ENCODE data around the gene DLG1. TPM values are rescaled to one million over a fixed set of nuclear protein-coding genes. Genes with fewer than 3 reads are reported as not detected.

DLG1 gene
- total RNA-seq, 4 donors from 2014 or later, result 49.6 to 78.9 (median 76.2) TPM

DNA sequence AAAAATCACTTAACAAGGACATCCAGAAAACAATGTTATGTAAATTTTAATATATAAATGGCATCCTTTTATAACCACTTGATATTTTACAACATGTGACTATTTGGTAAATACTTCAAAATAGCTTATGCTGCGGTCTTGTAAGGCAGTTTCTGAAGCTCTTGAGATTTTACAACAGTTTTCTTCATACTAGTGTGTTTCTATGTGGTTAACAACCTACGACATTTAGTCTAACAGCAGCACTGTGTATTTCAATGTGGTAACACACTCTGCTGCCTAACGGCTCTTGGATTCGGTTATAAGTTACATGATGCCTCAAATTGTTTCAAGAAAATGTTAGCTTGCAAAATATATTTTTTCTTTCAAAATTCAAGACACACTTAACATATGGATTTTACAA, 255.9 kb downstream of the DLG1 start:
- TF ChIP-seq, protein P1, sequence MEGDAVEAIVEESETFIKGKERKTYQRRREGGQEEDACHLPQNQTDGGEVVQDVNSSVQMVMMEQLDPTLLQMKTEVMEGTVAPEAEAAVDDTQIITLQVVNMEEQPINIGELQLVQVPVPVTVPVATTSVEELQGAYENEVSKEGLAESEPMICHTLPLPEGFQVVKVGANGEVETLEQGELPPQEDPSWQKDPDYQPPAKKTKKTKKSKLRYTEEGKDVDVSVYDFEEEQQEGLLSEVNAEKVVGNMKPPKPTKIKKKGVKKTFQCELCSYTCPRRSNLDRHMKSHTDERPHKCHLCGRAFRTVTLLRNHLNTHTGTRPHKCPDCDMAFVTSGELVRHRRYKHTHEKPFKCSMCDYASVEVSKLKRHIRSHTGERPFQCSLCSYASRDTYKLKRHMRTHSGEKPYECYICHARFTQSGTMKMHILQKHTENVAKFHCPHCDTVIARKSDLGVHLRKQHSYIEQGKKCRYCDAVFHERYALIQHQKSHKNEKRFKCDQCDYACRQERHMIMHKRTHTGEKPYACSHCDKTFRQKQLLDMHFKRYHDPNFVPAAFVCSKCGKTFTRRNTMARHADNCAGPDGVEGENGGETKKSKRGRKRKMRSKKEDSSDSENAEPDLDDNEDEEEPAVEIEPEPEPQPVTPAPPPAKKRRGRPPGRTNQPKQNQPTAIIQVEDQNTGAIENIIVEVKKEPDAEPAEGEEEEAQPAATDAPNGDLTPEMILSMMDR (IDR thresholded peaks at IDR 0.05; ENCODE audit: low read depth), result no peak

DNA sequence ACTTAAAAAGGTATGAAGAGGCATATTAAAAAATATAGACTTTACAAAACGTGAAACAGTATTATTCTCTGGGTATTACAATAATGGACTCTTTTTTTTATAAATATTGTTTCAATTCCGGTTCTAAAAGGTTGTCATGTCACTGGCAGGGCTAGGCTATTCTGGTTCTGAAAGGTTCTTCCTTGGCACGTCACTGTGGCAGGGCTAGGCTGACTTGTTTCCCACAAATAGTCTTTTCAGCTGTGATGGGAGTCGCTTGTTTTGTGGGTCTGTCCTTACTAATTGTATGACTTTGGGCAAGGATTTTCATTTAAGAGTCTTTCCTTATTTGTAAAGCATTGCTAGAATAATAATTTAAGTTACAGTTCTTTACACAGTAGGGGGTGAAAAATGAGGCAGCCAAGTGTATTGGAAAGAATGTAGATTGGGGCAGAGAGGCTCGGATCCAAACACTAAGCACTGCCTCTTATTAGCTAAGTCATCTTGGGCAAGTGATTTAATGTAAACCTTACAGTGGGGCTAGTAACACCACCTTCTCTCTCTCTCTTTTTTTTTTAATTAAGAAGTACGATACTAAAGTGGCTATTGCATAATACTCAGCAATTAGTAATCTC, 256.4 kb downstream of the DLG1 start:
- TF ChIP-seq, protein P1 (IDR thresholded peaks at IDR 0.05; ENCODE audit: low read depth), result no peak

DNA sequence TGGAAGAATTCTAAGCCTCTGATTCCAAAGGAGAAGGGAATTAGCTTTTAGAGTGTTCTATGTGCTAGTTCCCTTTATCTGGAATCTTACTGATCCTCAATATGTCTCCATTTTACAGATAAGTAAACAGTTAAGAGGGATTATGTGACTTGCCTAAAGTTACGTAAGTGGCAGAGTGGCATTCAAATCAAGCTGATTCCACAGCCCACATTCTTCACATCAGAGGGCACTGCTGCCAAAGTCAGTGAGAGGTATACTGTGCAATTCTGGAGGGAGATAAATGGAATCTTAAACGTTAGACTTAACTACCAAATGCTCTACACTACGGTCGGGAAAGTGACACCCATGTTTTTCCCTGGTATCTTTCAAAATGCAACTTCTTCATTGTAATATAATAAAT, 257.8 kb downstream of the DLG1 start:
- TF ChIP-seq, protein P1 (IDR thresholded peaks at IDR 0.05; ENCODE audit: low read depth), result no peak

DNA sequence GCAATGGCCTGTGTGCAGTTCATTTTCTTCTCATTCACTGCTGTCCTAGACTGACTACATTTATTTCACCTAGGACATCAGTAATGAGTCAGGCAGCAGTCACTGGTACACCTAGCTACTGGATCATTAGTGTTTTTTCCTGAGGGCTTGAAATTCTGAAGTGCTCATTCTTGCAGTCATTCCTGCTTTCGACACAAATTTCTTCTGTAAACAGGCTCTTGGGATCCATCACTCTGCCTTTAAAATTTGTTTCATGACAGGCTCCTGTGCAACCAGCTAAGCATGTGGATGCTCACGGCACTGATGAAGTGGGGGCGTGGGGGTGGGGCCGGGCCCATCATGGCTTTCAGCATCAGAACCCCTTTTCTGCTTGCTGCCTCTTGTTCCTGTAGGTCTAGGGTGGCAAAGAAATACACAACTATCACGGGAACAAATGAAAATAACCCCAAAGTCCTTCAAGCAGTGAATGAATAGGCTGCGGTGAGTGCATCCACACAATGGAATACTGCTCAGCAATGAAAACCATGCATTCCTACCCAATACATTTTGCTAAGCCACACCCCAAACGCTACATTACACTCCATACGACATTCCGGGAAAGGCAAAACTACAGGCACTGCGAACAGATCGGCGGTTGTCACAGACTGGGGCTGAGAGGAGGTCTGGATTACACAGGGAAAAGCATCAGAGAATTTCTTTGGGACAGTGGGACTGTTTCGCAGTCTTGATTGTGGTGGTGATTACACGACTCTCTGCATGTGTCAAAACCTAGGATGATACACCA, 259.5 kb downstream of the DLG1 start:
- TF ChIP-seq, protein P1 (IDR thresholded peaks at IDR 0.05; ENCODE audit: low read depth), result no peak

DNA sequence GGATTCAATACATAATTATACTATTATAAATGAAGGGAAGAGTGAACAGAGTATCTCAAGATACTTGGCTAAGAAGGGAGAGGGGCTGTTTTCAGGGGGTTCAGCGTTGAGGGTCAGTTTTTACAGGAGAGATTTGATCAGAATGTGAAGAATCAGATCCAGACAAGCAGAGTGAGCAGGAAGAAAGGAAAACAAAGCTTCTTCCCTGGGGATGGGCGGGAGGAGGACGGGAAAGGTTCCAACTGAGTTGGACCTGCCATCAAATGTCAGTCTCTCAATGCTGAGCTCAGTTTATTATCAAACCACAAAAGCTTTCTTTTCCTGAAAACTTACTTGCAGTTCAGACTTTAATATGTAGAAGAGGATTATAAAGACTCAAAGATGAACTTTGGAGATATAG, 262.8 kb downstream of the DLG1 start:
- TF ChIP-seq, protein P1 (IDR thresholded peaks at IDR 0.05; ENCODE audit: low read depth), result no peak

DNA sequence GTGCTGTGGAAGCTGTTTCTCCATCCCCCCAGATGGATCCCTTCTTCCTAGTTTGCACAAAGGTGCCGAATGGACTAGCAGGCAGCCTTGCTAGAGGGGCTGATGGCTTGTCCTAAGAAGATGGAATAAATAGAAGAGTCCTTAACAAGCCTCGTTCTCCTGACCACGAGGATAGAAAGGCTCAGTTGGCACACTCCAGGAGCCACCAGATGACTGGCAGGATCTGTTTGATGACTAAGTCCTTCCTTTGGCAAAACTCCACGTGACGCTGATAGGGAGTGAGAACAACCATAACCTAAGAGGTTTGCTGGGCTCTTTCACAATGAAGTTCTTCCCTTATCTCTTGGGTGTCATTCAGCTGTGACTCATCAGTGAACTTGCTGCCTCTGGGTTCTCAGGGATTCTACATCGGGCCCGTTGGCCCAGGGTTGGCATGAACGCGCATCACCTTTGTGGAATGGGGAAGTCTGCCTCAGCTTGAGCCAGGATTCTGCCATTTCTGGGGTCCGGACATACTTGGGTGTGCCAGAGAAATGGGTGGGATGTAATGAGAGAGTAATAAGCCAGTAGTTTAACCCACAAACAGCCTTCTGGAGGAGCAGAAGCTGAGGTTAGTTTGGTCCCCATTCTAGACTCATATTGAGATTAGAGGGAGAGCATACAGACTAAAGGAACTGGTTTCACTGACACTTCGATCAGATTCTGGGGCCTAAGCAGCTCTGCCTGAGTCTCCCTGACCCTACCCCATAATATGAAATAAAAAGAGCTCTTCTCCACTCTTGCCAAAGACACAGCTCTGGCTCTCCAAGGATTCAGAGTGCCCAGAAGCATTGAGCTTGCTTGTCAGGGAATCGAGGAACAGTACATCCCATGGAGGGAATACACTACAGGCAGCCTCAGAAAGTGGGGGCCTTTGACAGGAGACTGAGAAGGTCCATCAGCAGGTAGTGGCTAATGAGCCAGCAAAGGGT, 266.8 kb downstream of the DLG1 start:
- TF ChIP-seq, protein P1 (IDR thresholded peaks at IDR 0.05; ENCODE audit: low read depth), result no peak

Measured in subcutaneous adipose tissue (tissue), 4 donors.